B cell (primary cell): Measurements from ENCODE around the gene SYNJ2.

Source experiments
- EZH2 ChIP-seq: IDR thresholded peaks from 2 replicates; pipeline ENCODE4 v1.6.1; 2012; ENCODE audit warnings: borderline replicate concordance, low read depth, mild to moderate bottlenecking, moderate library complexity, low read length; ENCODE audit not compliant: insufficient read depth, poor library complexity, severe bottlenecking
- TF ChIP-seq, protein P1 (sequence below): fragments of 200-600 bp; IDR thresholded peaks from one replicate; pipeline ENCODE4 v1.8.0; 2022; ENCODE audit warnings: antibody characterized with exemption, mild to moderate bottlenecking

DNA sequence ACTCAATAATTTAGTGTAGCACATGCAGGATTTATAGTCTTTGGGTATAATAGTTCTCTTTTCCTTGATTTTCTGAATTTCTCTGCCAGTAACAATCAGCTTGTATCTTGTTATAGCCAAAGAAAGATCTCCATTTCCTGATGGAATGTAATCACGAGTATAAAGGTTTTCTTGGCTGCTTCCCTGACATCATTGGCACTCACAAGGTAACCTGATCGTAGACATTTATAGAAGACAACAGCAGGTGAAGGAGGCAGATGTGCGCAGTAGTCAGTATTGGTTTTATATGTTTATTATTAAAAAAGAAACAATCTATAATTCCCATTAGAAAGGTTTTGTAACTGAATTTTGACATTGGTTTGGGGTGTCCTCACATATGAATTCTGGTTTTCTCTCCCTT, 44.3 kb upstream of the SYNJ2 start:
- TF ChIP-seq, protein P1, sequence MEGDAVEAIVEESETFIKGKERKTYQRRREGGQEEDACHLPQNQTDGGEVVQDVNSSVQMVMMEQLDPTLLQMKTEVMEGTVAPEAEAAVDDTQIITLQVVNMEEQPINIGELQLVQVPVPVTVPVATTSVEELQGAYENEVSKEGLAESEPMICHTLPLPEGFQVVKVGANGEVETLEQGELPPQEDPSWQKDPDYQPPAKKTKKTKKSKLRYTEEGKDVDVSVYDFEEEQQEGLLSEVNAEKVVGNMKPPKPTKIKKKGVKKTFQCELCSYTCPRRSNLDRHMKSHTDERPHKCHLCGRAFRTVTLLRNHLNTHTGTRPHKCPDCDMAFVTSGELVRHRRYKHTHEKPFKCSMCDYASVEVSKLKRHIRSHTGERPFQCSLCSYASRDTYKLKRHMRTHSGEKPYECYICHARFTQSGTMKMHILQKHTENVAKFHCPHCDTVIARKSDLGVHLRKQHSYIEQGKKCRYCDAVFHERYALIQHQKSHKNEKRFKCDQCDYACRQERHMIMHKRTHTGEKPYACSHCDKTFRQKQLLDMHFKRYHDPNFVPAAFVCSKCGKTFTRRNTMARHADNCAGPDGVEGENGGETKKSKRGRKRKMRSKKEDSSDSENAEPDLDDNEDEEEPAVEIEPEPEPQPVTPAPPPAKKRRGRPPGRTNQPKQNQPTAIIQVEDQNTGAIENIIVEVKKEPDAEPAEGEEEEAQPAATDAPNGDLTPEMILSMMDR: no peak
- no peak for TF ChIP-seq EZH2
